Vagina (tissue), 2 donors: Measurements from ENCODE around the gene SF3B5.

Source experiments
- POLR2AphosphoS5 ChIP-seq, 2 donors: sonication (generic); formaldehyde crosslinking; IDR thresholded peaks; one replicate each; pipeline ENCODE4 v1.9.0; 2017; ENCODE audit warnings: antibody characterized with exemption in 2 of 2, mild to moderate bottlenecking in 2 of 2, low read depth in 1 of 2; ENCODE audit not compliant: insufficient read depth in 1 of 2
- TF ChIP-seq, protein P1 (sequence below), 3 experiments: fragments of 450-650 bp in 2 of 3; fragments of 200-600 bp in 1 of 3; sonication (generic) in 1 of 3; IDR thresholded peaks; one replicate each; pipeline ENCODE4 v1.5.1; 2017 to 2019; ENCODE audit warnings: antibody characterized with exemption in 3 of 3, mild to moderate bottlenecking in 2 of 3, moderate library complexity in 2 of 3

DNA sequence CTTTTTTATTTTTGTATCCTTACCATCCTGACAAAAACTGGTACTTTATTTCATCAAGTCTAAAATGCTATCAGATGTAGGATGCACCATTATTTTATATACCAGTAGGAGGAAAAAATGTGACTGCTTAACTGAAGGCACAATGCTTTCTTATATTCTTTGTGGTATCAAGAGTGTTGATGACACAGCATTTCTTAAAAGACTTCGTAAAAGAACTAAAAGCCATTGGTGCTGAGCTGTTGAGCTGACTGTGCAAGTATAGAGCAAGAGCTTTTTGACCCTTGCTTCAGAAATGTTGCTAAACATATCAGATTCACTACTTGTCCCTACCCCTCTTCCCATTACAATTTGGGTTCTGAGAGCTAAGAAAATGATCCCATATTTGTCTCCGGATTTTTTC, 17.5 kb downstream of the SF3B5 start:
- TF ChIP-seq, protein P1, sequence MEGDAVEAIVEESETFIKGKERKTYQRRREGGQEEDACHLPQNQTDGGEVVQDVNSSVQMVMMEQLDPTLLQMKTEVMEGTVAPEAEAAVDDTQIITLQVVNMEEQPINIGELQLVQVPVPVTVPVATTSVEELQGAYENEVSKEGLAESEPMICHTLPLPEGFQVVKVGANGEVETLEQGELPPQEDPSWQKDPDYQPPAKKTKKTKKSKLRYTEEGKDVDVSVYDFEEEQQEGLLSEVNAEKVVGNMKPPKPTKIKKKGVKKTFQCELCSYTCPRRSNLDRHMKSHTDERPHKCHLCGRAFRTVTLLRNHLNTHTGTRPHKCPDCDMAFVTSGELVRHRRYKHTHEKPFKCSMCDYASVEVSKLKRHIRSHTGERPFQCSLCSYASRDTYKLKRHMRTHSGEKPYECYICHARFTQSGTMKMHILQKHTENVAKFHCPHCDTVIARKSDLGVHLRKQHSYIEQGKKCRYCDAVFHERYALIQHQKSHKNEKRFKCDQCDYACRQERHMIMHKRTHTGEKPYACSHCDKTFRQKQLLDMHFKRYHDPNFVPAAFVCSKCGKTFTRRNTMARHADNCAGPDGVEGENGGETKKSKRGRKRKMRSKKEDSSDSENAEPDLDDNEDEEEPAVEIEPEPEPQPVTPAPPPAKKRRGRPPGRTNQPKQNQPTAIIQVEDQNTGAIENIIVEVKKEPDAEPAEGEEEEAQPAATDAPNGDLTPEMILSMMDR (IDR thresholded peaks at IDR 0.05): no peak
- no peak for TF ChIP-seq POLR2AphosphoS5 (IDR thresholded peaks at IDR 0.05; ENCODE audit: insufficient read depth in 1 of 2, low read depth in 1 of 2)
